HepG2 (cell line): ENCODE data around the gene B4GALT2. TPM values are rescaled to one million over a fixed set of nuclear protein-coding genes. Genes with fewer than 3 reads are reported as not detected.

Source experiments
- FOXP4 ChIP-seq: sonication (generic); formaldehyde crosslinking; IDR thresholded peaks from 2 replicates; pipeline ENCODE4 v1.4.0; 2020; ENCODE audit warnings: missing genetic modification reagents
- GLMP ChIP-seq: sonication (generic); formaldehyde crosslinking; IDR thresholded peaks from 2 replicates; pipeline ENCODE4 v1.9.0; 2021; ENCODE audit warnings: missing genetic modification reagents, mild to moderate bottlenecking, borderline replicate concordance
- IKZF5 ChIP-seq: IDR thresholded peaks from 2 replicates; pipeline ENCODE4 v1.6.1; 2018; ENCODE audit warnings: missing genetic modification reagents, mild to moderate bottlenecking, missing compliant biosample characterization
- KLF6 ChIP-seq: IDR thresholded peaks from 2 replicates; pipeline ENCODE4 v1.8.0; 2016; ENCODE audit warnings: missing biosample characterization, missing genetic modification reagents
- NR2C2 ChIP-seq: sonication (generic); formaldehyde crosslinking; IDR thresholded peaks from 2 replicates; pipeline ENCODE4 v1.4.0; 2020; ENCODE audit warnings: missing genetic modification reagents, mild to moderate bottlenecking, moderate library complexity, borderline replicate concordance
- PATZ1 ChIP-seq: sonication (generic); formaldehyde crosslinking; IDR thresholded peaks from 2 replicates; pipeline ENCODE4 v1.4.0; 2020; ENCODE audit warnings: missing genetic modification reagents
- PTBP1 ChIP-seq: fragments of 200-400 bp; formaldehyde crosslinking; IDR thresholded peaks from 2 replicates; pipeline ENCODE4 v1.6.1; 2018; ENCODE audit warnings: low read length, low read depth; ENCODE audit not compliant: poor library complexity, severe bottlenecking
- TBP ChIP-seq: sonication (generic); formaldehyde crosslinking; IDR thresholded peaks from 2 replicates; pipeline ENCODE4 v1.5.0; 2020; ENCODE audit warnings: missing genetic modification reagents
- TBX2 ChIP-seq: sonication (generic); formaldehyde crosslinking; IDR thresholded peaks from 2 replicates; pipeline ENCODE4 v1.5.0; 2020; ENCODE audit warnings: missing genetic modification reagents, mild to moderate bottlenecking, borderline replicate concordance
- THYN1 ChIP-seq: sonication (generic); formaldehyde crosslinking; IDR thresholded peaks from 2 replicates; pipeline ENCODE4 v1.8.1; 2023; ENCODE audit warnings: low read depth, mild to moderate bottlenecking, moderate library complexity, missing genetic modification reagents, borderline replicate concordance
- ZBTB21 ChIP-seq: sonication (generic); formaldehyde crosslinking; IDR thresholded peaks from 2 replicates; pipeline ENCODE4 v1.4.0; 2020; ENCODE audit warnings: missing genetic modification reagents
- ZBTB34 ChIP-seq: sonication (generic); formaldehyde crosslinking; IDR thresholded peaks from 2 replicates; pipeline ENCODE4 v1.8.0; 2022; ENCODE audit warnings: mild to moderate bottlenecking, missing genetic modification reagents
- ZEB1 ChIP-seq: IDR thresholded peaks from 2 replicates; pipeline ENCODE4 v1.6.1; 2012; ENCODE audit warnings: mild to moderate bottlenecking, low read depth, inconsistent platforms; ENCODE audit not compliant: insufficient replicate concordance
- ZFAT ChIP-seq: sonication (generic); formaldehyde crosslinking; conservative IDR thresholded peaks from 2 replicates; pipeline ENCODE4 v1.8.1; 2023; ENCODE audit warnings: missing genetic modification reagents, inconsistent platforms
- ZFP37 ChIP-seq: sonication (generic); formaldehyde crosslinking; IDR thresholded peaks from 2 replicates; pipeline ENCODE4 v1.4.0; 2020; ENCODE audit warnings: missing genetic modification reagents, borderline replicate concordance
- ZFP91 ChIP-seq: sonication (generic); formaldehyde crosslinking; IDR thresholded peaks from 2 replicates; pipeline ENCODE4 v1.9.0; 2022; ENCODE audit warnings: missing genetic modification reagents, mild to moderate bottlenecking, borderline replicate concordance
- ZKSCAN1 ChIP-seq: fragments of 150-350 bp; IDR thresholded peaks from 2 replicates; pipeline ENCODE4 v1.6.1; 2014; ENCODE audit warnings: low read length
- ZNF761 ChIP-seq: sonication (generic); formaldehyde crosslinking; conservative IDR thresholded peaks from 2 replicates; pipeline ENCODE4 v1.4.0; 2020; ENCODE audit warnings: mild to moderate bottlenecking, missing genetic modification reagents
- ZNF816 ChIP-seq: sonication (generic); formaldehyde crosslinking; IDR thresholded peaks from 2 replicates; pipeline ENCODE4 v1.8.0; 2022; ENCODE audit warnings: missing genetic modification reagents, mild to moderate bottlenecking, borderline replicate concordance
- polyA plus RNA-seq, 8 experiments: library from polyadenylated mRNA; depleted of rRNA in 3 of 8; stranded (reverse) in 7 of 8; unstranded in 1 of 8; fragments of >200 nt; fragmentation: Illumina TruSeq in 4 of 8; extraction: Trizol in 4 of 8; gene quantifications; 2 replicates each; pipeline versions ENCODE4 v1.2.1 to v1.2.3, GENCODE V29; 2011 to 2016; ENCODE audit warnings: low read depth in 4 of 8, missing spikeins in 1 of 8, mixed read lengths in 1 of 8; ENCODE audit not compliant: insufficient read depth in 1 of 8
- total RNA-seq, 5 experiments: library from RNA; depleted of rRNA; stranded (reverse); fragments of >200 nt; fragmentation: Illumina TruSeq; extraction: Trizol; gene quantifications; 2 replicates each; pipeline ENCODE4 v1.2.3, GENCODE V29; 2016; ENCODE audit warnings: low read depth in 1 of 5

The B4GALT2 gene
- total and polyA plus RNA-seq, 2 of the 13 experiments (the other 11 are each of a cell fraction or from before 2014, with no cell fraction given), result 41.9 to 78.0 TPM

GRCh38 chr1:43935711-43936427 is 43.1 kb upstream of the B4GALT2 start (continued):
- TF ChIP-seq PATZ1 (CRISPR knock-in tag), result 0 out of 2 replicates have a peak, but pooled peaks have one; percentile 3
- no peak for TF ChIP-seq KLF6 (CRISPR knock-in tag)
- no peak for TF ChIP-seq FOXP4
- TF ChIP-seq ZFP37 (CRISPR knock-in tag), result no peak
- no peak for TF ChIP-seq ZFP91
- TF ChIP-seq PTBP1, result no peak
- no peak for TF ChIP-seq THYN1 (CRISPR knock-in tag)
- TF ChIP-seq IKZF5 (CRISPR knock-in tag), result no peak
- no peak for TF ChIP-seq ZBTB34 (CRISPR knock-in tag)
- TF ChIP-seq ZNF816 (CRISPR knock-in tag), result no peak
- no peak for TF ChIP-seq ZKSCAN1
- TF ChIP-seq ZEB1, result peak; percentile 68
- TF ChIP-seq ZNF761, result no peak
- TF ChIP-seq GLMP (CRISPR knock-in tag), result no peak
- 0 out of 2 replicates have a peak, but pooled peaks have one; percentile 5 for TF ChIP-seq ZFAT (CRISPR knock-in tag)
- no peak for TF ChIP-seq TBP (CRISPR knock-in tag)
- TF ChIP-seq ZBTB21 (CRISPR knock-in tag), result no peak
- no peak for TF ChIP-seq NR2C2
- TF ChIP-seq TBX2, result no peak
